ENCODE data around the gene DLGAP3.

GRCh38 chr1:34866762-34867109 is 62.7 kb downstream of the DLGAP3 start:
- TF ChIP-seq POLR2A (IDR thresholded peaks at IDR 0.05; ENCODE audit: low read length) (no peak), CEBPB (IDR thresholded peaks at IDR 0.05) (no peak), ATOH8 (CRISPR knock-in tag; IDR thresholded peaks at IDR 0.05; ENCODE audit: low read depth) (no peak), CHD2 (IDR thresholded peaks at IDR 0.05; ENCODE audit: low read length, partially characterized antibody) (no peak), RFX5 (IDR thresholded peaks at IDR 0.05) (no peak), CTCF (IDR thresholded peaks at IDR 0.05) (no peak), EP300 (IDR thresholded peaks at IDR 0.05) (no peak)

All from A549 (cell line).